ENCODE measurements around the gene TET3.
A peak's percentile ranks its signal among the peaks of the same experiment; 100 is the strongest.
"Not testable (repeated sequence)": the region's sequence is repeated elsewhere in the genome, so short reads cannot be mapped to it uniquely, and the experiment has no call there.

TET3 gene

GRCh38 chr2:73984203-73984921 is at the start of gene TET3:
Gene TET3, plus strand, starts transcription at chr2:73984910. Its CDS starts 1,494 bp downstream, at chr2:73986404.
- DNase-seq, result no peak

GRCh38 chr2:73935641-73936040 is 49.1 kb upstream of the TET3 start:
- no peak for DNase-seq

GRCh38 chr2:73937103-73937885 is 47.4 kb upstream of the TET3 start:
- no peak for DNase-seq

GRCh38 chr2:73937899-73938298 is 46.8 kb upstream of the TET3 start:
- DNase-seq, result no peak

- DNase-seq, result no peak
These were observed 45.9 kb upstream of the TET3 start for GRCh38 chr2:73938718-73939352.

- DNase-seq, result no peak
These were observed 45.3 kb upstream of the TET3 start for GRCh38 chr2:73939419-73939818.

- DNase-seq, result not testable (repeated sequence)
These were observed 44.6 kb upstream of the TET3 start for GRCh38 chr2:73940066-73940465.

- DNase-seq, result no peak
These were observed 42.0 kb upstream of the TET3 start for GRCh38 chr2:73942664-73943063.

GRCh38 chr2:73944714-73945113 is 40.0 kb upstream of the TET3 start:
- no peak for DNase-seq

GRCh38 chr2:73946215-73946614 is 38.5 kb upstream of the TET3 start:
- no peak for DNase-seq

GRCh38 chr2:73946666-73947065 is 38.0 kb upstream of the TET3 start:
- DNase-seq, result no peak

GRCh38 chr2:73947412-73948018 is 37.2 kb upstream of the TET3 start:
- peak; percentile 5 to 33 for DNase-seq

- DNase-seq, result no peak
These were observed 34.9 kb upstream of the TET3 start for GRCh38 chr2:73949802-73950201.

GRCh38 chr2:73952499-73953446 is 31.9 kb upstream of the TET3 start:
- no peak for DNase-seq

- no peak for DNase-seq
These were observed 28.4 kb upstream of the TET3 start for GRCh38 chr2:73956218-73956865.

- DNase-seq, result no peak
These were observed 23.4 kb upstream of the TET3 start for GRCh38 chr2:73961274-73961673.

GRCh38 chr2:73961823-73962615 is 22.7 kb upstream of the TET3 start:
- DNase-seq, result no peak

- no peak for DNase-seq
These were observed 21.9 kb upstream of the TET3 start for GRCh38 chr2:73962798-73963197.

GRCh38 chr2:73963385-73964120 is 21.2 kb upstream of the TET3 start:
- DNase-seq, result no peak

- DNase-seq, result no peak
These were observed 20.5 kb upstream of the TET3 start for GRCh38 chr2:73964223-73964622.
